Stimulated activated naive CD4-positive, alpha-beta T cell treated with Interleukin-2 at 50 U/mL for 16 hours (primary cell): ENCODE measurements around the gene GALT.

Experiments
- DNase-seq: peaks from one replicate; lab custom pipeline; 2025; lab: John Stamatoyannopoulos, UW

GALT gene

DNA sequence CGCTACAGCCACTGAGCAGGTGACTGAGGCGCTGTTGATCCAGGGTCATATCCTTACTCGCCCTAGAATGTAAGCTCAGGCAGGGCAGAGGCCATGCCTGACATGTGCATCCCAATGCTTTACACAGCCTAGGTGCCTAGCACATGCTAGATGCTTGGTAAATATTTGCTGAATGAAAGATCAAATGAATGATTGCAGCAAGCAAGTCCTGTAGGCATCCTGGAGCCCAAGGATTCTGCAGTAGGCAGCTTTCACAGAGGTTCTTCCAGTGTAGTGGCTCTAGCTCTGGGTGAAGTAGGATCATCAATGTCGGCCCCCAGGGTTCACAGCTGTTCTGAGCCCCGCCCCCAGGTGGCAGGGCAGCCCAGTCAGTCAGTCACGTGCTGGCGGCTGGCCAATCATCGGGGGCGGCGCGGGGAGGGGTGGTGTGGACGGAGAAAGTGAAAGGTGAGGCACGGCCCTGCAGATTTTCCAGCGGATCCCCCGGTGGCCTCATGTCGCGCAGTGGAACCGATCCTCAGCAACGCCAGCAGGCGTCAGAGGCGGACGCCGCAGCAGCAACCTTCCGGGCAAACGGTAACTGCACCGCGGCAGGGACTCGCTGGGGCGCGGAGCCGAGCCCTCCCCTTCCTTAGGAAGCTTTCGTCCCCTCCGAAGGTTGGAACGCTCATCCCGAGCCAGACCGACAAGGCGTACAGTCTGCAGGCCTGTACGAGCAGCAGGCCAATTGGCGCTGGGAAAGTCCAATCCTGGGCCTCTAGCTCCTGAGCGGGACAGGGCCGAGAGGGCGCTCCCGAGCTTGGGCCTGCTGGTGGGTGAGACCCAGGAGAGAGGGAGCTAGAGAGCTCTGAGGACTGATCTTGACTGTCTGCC lies at the start of gene GALT:
GALT (plus strand) TSS at position 465 of the 873 bp plus-strand sequence; CDS start at position 495, 30 bp downstream.
- peak; percentile 95 for DNase-seq

DNA sequence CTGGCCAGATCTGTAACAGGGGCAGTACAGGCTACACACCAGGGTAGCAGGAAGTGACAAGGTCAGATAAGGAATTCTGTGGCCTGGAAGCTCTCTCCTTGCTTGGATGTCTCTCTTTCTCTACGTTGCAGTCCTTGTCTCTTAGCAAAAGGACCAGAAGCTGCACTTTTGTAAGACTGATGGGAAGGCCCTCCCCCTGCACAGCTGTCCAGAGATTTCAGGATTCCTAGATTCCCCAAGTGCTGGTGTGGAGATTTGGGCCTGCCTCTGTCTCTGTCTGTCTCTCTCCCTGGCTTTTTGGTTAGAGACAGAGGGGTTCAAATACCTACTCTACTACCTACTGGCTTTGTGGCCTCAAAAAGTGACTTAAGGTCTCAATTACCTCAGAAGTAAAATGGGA lies 46.9 kb upstream of the GALT start:
- no peak for DNase-seq

DNA sequence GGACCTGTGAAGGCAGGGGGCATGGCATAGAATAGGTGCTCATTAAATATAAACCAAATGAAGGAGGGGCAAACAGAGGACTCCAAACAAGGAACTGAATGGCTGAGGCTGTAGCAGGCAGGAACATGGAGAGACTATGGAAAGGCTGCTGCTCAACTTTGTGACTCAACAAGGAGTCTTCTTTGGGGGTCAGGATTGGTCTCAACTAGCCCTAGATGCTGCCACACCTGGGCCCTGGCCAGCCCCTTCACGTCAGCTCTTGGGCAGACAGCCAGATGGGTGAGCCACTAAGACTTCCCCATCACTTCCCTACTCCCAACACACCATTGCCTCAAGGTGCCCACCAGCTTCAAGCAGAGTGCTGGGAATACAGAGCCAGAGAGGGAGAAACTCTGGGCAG lies 45.6 kb upstream of the GALT start:
- DNase-seq: no peak

GRCh38 chr9:34601937-34602573 lies 44.4 kb upstream of the GALT start:
- no peak for DNase-seq

DNA sequence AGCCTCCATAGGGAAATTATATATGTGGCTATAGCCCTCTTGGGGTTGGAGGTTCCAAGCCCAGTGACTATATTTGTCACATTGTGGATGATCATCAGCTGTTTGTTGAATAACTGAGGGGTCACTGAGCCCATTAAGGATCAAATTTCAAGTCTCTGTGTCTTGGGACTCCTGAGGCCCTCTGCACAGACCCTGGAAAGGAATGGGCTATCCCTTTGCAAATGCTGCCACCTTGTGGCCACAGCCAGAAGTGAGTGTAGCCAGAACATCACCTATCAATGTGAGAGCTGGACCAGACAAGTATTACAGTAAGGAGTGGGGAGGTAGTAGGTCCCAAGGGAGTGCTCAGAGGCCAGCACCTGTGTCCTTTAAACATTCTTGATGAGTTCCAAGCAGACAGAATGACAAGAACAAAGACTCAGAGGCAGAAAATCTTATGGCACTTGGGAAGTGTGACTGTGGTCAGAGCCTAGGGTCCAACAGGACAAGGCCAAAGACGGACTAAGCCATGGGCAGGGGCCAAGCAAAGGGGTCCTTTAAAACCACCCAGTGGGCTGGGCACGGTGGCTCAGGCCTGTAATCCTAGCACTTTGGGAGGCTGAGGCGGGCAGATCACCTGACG lies 42.8 kb upstream of the GALT start:
- peak; percentile 60 for DNase-seq

DNA sequence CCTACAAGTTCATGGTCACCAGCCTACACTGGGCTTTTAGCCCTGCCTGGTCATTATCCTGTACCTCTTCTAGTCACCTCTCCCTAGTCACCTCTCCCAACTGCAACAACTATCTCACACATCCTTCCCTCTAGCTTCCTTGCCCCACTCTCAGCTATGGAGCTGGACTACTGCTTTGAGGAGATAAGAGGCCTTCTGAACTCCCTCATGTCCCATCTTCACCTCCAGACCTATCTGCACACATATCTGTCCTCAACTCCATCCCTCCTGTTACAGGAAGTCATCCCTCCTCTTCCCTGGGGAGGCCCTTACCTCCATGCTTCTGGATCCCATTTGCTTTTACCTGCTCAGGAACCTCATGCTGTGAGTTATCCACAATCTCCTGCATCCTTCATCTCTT lies 40.3 kb upstream of the GALT start:
- DNase-seq: no peak

- DNase-seq: no peak
These were observed 39.6 kb upstream of the GALT start for GRCh38 chr9:34606905-34607304.

DNA sequence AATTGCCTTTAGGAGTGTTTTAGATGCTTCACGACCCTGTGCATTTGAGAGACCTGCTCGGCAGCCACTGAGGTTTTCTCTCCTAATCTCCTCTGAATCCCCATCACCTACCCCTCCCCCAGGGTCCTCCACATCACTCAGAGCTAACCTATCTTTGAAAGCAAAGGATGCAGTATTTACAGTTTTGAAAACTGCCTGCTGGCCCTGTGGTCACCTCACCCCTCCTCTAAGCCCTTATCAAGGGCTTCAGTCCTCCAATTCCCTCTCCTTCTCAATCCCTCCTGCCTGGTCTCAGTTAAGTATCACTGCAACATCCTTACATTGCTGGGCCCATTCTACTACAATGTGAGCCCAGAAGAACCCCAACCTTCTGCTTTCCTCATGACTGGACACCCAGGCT lies 39.1 kb upstream of the GALT start:
- no peak for DNase-seq

DNA sequence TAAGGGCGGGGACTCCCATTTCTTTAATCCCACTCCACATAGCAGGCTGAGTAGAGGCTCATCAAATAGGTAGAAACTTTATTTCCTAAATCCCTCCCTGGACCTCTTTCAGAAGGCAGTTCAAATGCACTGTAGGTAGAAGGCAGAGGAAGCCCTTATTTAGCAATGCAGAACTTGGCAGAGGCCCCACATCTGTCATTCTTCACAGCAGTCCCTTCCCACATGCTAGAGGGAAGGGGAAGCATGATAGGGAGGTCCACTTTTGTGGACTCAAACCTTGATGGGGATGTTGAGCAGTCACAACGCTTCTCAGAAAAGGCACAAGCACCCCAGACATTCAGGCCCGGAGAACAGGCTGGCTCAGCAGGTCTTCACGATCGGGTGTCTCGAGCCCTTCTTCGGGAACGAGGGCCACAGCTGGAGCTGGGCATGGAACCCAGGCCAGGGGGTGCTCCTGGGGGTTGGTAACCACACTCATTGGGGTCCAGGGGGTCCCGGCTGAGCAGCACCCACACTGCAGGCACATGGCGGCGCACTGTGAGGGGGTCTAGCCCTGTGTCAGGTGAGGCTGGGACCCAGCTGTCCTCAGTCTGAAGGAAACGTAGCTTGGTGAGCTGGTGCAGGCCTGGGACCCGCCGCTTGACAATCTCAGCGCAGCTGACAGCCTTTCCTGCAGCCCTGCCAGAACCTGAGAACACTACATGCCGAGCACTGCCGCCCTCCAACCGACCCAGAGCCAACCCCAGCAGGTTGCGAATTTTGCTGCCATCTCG lies 35.9 kb upstream of the GALT start:
- no peak for DNase-seq

GRCh38 chr9:34611251-34611810 lies 35.1 kb upstream of the GALT start:
- DNase-seq: no peak

DNA sequence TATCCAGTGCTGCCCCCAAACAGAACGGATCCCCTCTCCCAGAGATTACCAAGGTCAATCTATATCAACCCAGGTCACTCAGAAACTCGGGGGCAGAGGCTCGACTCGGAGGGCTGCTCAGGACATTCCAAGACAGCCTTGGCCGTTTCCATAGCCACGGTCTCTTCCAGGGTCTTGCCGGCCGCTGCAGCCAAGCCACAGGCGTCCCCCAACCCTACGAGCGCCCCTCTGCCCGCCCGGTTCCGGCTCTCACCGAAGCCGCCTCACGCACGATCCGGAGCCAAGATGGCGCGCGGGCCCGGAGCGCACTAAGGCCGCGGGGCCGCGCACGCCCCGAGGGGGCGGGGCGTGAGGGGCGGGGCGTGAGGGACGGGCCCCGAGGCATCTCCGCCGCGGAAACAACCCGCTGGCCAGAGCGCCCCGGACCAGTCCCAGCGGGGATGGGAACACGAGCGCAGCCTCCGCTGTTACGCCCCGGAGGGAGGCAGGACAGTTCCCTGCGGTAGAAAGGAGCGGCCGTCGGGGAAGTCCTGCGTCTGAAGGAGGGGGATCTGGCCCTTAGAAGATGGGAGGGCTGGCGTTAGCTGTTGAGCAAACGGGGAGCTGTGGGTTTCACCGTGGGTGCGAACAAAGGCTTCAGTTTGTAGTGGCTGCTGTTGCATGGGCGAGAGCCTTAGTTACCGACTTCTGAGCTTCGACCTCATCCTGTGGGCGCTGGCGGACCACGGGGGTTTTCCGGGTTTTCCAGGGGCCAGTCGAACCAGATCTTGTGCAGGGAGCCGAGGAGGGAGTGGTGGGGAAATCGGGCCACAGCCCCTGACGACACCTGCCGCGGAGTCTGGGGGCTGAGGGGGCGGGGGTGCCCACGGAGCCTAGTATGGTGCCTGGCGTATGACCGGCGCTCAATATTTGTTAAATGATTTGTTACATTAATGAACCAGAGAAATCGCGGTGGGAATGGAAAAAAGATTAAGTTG lies 34.4 kb upstream of the GALT start, which contains the start of gene RPP25L:
RPP25L (minus strand) TSS at position 287 of the 977 bp plus-strand sequence. CDS start 801 bp downstream, outside the sequence.
- peak; percentile 77 for DNase-seq

DNA sequence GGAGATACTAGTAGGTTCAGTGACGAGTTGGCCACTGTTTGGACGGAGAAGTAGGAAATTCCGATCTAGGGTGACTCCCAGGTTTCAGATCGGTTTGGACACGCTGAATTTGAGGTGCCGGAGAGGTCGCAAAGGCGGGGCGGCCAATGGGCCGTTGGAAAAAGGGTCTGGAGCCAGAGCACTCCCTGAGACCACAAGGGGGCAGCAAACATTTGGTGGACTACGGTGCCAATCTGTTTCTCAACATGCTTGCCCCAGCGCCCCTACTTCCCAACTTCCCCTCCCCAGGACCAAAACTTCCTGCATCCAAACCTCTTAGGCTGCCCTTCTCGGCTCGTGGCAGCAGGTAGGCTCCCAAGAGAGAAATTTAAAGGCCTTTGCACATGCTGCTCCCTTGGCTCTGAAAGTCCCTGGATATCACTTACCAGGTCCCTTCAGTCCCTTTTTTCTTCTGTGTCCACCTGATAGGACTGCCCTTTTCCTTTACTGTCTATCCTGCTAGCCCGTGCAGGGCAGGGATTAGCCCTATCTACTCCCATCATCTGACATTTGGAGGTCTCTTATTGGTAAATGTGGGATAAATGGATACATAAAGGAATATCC lies 33.6 kb upstream of the GALT start:
- peak; percentile 65 for DNase-seq

GRCh38 chr9:34615132-34615531 lies 31.3 kb upstream of the GALT start:
- DNase-seq: no peak

DNA sequence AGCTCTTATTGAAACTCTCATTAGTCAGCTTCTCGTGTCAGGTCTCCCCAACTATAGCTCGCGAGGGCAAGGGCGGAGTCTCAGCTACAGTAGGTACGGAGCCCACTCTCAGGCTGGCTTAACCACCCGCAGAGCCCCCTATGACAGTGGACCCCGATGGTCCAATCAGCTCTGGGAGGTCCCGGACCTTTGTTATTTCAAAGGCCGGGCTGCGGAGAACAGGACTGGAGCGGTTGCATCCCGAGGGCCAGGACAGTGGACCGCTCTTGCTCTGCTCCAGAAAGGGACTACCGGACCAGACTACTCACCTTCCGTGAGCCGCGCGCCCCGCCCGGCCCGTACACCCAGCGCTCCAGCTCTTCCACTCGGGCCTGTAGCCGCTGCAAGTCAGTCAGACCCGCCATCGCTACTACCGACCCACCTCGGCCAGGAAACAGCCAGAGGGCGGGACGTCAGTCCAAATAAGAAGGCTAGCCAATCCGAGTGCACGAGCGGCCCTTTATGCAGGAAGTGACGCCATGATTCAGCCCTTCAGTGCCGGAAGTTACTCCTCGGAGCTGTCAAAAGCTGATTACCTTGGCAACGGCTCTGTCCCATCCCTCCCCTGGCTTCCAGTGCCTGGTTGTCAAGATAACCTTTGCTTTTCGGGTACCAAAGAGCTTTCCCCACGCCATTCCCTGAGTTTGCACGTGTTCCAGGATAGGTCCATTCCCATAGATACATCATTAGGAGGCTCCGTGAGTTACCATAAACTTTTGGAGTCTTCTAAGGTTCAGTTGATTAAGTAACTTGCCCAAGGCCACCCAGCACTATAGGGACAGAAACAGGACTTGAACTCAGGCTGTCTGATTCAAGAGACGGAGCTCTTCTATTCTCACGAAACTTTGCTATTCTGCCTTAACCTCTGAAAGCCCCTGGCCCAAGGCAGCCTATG lies 26.1 kb upstream of the GALT start, which contains the start of gene DCTN3:
DCTN3 (minus strand) TSS at position 435 of the 934 bp plus-strand sequence; CDS start at position 404, 31 bp downstream.
- DNase-seq: peak; percentile 92

- peak; percentile 3 for DNase-seq
These were observed 22.9 kb upstream of the GALT start for GRCh38 chr9:34623374-34624235.

GRCh38 chr9:34624475-34625185 lies 21.8 kb upstream of the GALT start:
- no peak for DNase-seq

DNA sequence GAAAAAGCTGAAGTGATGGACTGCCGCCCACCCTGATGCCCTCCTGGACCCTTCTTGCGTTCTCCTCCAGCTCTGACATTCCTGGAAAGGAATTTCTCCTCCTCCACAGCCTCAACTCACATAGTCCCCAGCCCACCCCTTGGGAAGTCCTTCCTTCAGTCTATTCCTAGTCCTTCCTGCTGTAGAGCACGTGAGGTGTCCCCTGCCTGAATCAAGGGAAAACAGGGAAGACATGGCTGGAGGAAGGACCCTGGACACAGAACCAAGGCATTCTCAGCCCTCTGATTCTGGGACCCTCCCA lies 21.3 kb upstream of the GALT start:
- DNase-seq: no peak
